Mesodermal cell (in vitro differentiated cells): Measurements from ENCODE around the gene MAPKAP1.

Experiments used
- H3K27ac ChIP-seq: 2 replicates; pipeline ENCODE4 v1.7.0; 2013; ENCODE audit warnings: mild to moderate bottlenecking, low read depth, low read length, moderate library complexity; ENCODE audit not compliant: severe bottlenecking
- H3K36me3 ChIP-seq: 2 replicates; pipeline ENCODE4 v1.7.1; 2013; ENCODE audit warnings: mild to moderate bottlenecking, low read length, moderate library complexity; ENCODE audit not compliant: control insufficient read depth, insufficient read depth
- H3K4me1 ChIP-seq: one replicate; pipeline ENCODE4 v1.7.1; 2013; ENCODE audit warnings: mild to moderate bottlenecking, low read length; ENCODE audit not compliant: insufficient read depth, control insufficient read depth, poor library complexity, severe bottlenecking
- H3K4me3 ChIP-seq: 2 replicates; pipeline ENCODE4 v1.7.0; 2013; ENCODE audit warnings: low read length, control low read depth, mild to moderate bottlenecking; ENCODE audit not compliant: insufficient read depth, poor library complexity, severe bottlenecking; ENCODE audit errors: extremely low read depth
- H3K9me3 ChIP-seq: 2 replicates; pipeline ENCODE4 v1.7.1; 2013; ENCODE audit warnings: mild to moderate bottlenecking, low read length, moderate library complexity; ENCODE audit not compliant: control insufficient read depth
- WGBS, 2 experiments: methylation state at CpG; one replicate each; pipeline ENCODE4 v1.1.5; 2013; ENCODE audit warnings: missing lambda C conversion rate in 2 of 2; ENCODE audit not compliant: insufficient coverage in 2 of 2; 5-methylcytosine and 5-hydroxymethylcytosine counted together

The MAPKAP1 gene

DNA sequence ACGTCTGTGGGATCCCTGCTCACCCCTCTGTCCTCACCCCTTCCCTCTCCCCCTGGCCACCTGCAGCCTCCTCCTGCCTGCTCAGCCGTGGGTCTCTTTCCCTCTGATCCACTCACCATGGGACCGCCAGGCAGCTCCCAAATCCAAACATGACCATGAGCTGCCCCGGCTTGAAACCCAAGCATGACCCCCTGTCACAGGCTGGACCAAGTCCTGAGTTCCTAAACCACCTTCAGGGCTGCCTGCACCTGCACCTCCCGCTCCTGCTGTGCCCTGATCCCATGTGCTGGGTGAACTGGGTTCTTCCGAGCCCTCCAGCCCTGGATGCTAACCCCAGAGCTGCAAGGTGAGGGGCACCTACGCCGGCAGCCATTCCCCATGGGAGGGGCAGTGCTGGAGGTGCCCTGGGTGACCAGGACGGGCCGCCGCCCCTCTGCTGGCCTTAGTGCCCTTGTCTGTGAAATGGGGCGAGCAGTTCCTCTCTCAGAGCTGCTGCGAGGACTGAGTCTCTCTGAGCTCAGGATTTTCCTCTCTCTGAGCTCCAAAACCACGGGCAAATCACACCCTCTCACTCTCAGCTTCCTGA lies 295.7 kb downstream of the MAPKAP1 start:
- WGBS, 2 experiments = 91 to 94% methylated on average over 10 to 12 of the region's 14 CpGs

DNA sequence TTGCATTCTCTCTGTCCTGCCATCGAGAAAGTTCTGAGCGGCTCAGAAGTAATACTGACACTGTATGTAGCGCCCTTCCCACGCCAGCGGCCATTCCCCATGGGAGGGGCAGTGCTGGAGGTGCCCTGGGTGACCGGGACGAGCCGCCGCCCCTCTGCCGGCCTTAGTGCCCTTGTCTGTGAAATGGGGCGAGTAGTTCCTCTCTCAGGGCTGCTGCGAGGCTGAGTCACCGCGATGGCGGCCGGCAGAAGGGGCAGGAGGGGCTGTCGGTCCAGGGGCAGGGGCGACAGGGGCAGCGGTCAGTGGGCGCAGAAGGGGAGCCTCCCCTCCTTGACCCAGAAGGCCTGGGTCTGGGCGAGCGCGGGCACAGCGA lies 296.5 kb downstream of the MAPKAP1 start:
- 96% methylated on average over 14 to 15 of the region's 24 CpGs for WGBS, 2 experiments
- Histone ChIP-seq H3K9me3 (no peaks in the 10 kb centered on the region), H3K36me3 (no peaks in the 10 kb centered on the region), H3K4me3 (no peak overlapping the region), H3K4me1 (peaks cover 12% of the 10 kb centered on the region), H3K27ac (no peak overlapping the region)

More for the DNA sequence above, 295.7 kb downstream of the MAPKAP1 start:
- peaks cover 5% of the 10 kb centered on the region for H3K4me1 ChIP-seq
- H3K27ac ChIP-seq = no peak overlapping the region
- no peaks in the 10 kb centered on the region for H3K36me3 ChIP-seq
- H3K9me3 ChIP-seq = no peaks in the 10 kb centered on the region
- no peak overlapping the region for H3K4me3 ChIP-seq

DNA sequence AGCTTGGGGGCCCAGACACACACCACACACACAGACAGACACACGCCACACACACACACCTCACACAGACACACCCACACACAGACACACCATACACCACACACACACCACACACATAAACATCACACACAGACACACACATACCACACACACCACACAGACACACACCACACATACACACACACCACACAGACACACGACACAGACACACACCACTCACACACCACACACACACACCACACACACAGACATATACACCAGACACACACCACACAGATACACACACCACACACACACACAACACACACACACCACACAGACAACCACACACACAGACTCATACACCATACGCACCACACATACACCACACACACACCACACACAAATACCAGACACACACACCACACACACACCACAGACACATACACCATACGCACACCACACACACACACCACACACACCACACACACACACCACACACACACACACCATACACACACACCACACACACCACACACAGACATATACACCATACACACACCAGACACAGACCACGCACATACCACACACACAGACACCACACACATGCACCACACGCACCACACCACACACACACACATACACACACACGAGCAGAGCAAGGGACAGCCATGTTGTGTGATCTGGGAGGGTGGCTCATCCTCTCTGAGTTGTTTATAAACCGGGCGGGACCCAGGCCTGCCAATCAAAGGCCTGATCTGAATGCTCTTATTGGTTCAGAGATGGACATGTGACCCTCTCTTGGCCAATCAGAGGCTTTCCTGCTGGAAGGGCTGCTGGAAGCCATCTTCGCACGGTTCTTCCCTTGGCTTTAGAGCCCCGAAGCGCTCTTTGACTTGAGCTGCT lies 297.1 kb downstream of the MAPKAP1 start:
- Histone ChIP-seq H3K27ac (no peak overlapping the region), H3K36me3 (no peaks in the 10 kb centered on the region), H3K9me3 (no peaks in the 10 kb centered on the region), H3K4me1 (peaks cover 13% of the 10 kb centered on the region), H3K4me3 (no peak overlapping the region)
- 91 to 95% methylated on average over 7 to 12 of the region's 13 CpGs for WGBS, 2 experiments

DNA sequence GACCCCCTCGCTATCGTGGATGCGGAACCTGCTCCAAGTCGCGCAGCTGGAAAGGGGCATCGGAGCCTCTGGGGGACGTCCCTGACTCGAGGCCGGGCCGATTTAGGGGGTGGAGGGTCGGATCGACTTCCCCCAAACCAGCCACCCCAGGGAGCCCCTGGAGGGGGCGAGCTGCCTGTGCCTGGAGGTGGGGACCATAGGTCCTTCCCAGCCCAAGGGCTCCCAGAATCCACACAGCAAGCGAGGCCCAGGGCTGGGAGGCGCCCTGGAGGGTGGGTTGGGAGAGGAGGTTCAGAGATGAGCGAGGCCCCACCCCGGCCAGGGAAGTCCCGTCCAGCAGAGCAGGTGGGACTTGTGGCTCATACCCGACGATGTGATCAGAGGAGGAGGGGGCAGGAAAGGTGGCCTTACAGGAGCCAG lies 297.8 kb downstream of the MAPKAP1 start:
- H3K4me1 ChIP-seq = peaks cover 13% of the 10 kb centered on the region
- H3K9me3 ChIP-seq = no peaks in the 10 kb centered on the region
- H3K4me3 ChIP-seq = no peak overlapping the region
- no peaks in the 10 kb centered on the region for H3K36me3 ChIP-seq
- 92 to 99% methylated on average over 13 to 14 of the region's 20 CpGs for WGBS, 2 experiments
- H3K27ac ChIP-seq = no peak overlapping the region

DNA sequence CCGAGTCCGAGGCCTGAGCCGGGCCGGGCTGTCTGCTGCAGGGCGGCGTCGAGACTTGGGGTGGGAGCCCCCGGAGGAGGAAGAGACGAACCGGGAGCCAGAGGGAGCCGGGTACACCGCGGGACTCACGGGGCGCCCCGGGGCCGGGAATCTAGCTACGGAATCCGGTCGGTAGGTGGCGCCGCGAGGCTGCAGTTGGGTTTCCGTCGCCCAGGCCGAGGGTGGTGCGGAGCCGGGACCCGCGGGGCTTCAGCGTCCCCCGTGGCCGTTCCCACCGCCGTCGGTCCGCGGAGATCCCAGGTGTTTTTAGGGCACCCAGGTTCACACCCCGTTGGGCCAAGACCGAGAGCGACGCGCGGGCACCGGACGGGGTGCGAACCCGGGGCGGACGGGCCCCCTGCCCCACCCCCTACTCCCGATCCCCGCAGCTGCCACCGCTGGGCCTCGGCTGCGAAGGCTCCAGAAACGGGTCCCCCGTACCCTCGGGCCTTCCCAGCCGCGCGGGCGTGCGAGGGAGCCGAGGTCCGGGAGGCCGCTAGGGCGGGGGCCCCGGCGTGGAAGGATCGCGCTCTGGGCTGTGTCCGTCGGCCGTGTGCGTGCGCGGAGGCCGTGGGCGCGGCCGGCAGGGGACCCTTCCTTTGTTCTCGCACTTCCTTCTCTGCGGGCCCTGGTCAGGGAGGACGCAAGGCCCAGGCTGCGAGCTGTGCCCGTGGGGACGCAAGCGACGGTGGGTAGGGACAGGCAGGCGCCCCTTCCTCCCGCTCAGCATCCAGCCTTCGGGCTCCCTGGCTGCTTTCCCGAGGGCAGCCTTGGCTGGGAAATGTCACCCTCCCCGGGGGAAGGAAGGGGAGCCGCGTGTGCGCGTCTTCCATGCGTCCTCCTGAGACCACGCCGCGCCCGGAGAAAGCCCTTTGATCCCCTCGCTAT lies 298.8 kb downstream of the MAPKAP1 start:
- H3K4me3 ChIP-seq = peak overlapping the region; percentile 46
- H3K4me1 ChIP-seq = peaks cover 13% of the 10 kb centered on the region
- peak overlapping the region; percentile 71 for H3K27ac ChIP-seq
- 8 to 13% methylated on average over 65 to 84 of the region's 104 CpGs for WGBS, 2 experiments
- H3K9me3 ChIP-seq = no peaks in the 10 kb centered on the region
- H3K36me3 ChIP-seq = no peaks in the 10 kb centered on the region

DNA sequence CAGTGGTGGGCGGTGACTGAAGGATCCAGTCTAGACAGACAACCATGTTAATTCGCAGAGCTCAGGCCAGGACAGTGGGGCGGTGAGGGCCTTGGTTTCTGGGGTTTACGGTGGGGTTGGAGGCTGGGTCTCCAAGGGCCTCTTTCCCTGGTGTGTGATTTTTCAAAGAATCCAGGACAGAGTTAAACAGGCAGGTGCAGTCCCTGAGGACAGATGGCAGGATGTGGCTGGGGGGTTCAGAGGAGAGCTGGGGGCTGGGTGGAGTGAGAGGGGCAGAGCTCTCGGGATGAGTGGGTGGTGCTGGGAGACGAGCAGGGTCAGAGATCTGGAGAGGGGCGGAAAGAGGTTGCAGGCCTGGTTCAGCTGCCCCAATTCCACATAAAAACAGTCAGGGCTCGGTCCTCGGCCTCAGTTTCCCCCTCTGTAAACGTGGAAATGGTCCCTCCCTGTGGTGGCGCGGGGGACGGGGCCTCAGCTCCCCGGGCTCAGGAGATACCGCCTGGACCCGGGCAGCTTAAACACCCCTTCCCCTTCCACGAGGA lies 299.5 kb downstream of the MAPKAP1 start:
- Histone ChIP-seq H3K4me3 (peak overlapping the region; percentile 46), H3K4me1 (peaks cover 13% of the 10 kb centered on the region), H3K27ac (no peak overlapping the region), H3K36me3 (no peaks in the 10 kb centered on the region), H3K9me3 (no peaks in the 10 kb centered on the region)
- WGBS, 2 experiments = 54 to 78% methylated on average over 11 to 13 of the region's 17 CpGs

DNA sequence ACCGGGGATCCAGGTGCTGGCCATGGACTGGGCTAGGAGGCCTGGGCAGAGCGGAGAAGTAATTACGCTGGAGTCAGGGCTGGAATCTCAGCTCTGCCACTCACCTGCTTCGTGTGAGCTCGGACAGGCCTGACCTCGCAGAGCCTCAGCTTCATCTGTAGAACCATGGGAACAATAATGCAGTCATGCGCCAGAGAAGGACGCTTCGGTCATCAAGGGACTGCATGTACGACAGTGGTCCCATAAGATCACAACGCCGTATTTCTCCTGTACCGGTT lies 300.3 kb downstream of the MAPKAP1 start:
- no peak overlapping the region for H3K27ac ChIP-seq
- no peaks in the 10 kb centered on the region for H3K9me3 ChIP-seq
- 95 to 97% methylated on average over 13 of the region's 13 CpGs for WGBS, 2 experiments
- H3K36me3 ChIP-seq = no peaks in the 10 kb centered on the region
- no peak overlapping the region for H3K4me3 ChIP-seq
- H3K4me1 ChIP-seq = peaks cover 13% of the 10 kb centered on the region

DNA sequence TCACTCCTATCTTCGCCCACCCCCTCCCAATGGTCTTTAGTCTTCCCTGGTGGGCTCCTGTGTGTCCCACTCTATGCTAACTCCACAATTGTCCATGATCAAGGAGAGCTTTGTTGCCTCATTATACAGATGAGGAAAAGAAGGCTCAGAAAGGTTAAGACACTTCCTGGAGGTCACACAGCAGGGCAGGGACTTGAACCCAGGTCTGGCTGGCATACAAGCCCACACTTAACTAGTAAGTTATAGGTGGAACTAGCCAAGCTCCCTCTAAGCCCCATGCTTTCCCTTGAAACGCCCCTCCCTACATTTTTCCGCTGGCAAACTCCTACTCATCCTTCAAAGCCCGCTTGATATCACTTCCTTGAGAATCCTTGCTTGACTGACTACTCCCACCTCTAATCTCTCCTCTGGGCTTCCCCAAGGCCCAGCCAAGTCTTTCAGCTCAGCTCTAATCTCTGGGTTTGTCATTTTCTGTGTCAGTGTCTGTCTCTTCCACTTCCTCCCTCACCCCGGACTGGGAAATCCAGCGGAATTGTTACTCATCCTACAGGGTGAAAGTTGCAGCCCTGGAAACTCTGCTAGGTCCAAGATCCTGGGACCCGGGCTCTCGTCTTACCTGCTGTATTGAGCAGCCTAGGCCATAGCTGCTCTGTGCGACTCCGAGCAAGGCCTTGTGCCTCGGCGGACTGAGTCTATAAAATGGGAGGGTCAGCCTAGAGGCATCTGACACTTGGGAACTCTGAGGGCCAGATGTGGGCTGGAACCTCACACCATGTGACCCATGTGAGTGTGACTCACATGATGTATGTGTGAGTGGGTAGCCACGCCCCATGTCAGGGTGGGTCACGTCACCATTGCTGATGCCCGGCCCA lies 300.8 kb downstream of the MAPKAP1 start:
- no peak overlapping the region for H3K4me3 ChIP-seq
- no peaks in the 10 kb centered on the region for H3K9me3 ChIP-seq
- peaks cover 13% of the 10 kb centered on the region for H3K4me1 ChIP-seq
- peak overlapping the region; percentile 53 for H3K27ac ChIP-seq
- 93% methylated on average over 13 to 14 of the region's 15 CpGs for WGBS, 2 experiments
- no peaks in the 10 kb centered on the region for H3K36me3 ChIP-seq

DNA sequence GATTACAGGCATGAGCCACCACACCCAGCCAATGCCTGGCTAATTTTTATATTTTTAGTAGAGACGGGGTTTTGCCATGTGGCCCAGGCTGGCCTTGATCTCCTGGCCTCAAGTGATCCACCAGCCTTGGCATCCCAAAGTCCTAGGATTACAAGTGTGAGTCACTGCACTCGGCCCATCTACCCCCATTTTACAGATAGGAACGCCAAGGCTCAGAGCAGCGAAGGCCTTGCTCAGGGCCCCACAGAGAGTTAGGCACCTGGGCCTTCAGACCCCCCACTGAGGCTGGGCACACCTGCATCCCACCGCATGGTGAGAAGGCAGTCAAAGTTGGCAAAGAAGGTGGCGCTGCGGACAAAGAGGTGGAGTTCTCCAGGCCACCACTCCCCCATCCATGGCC lies 302.3 kb downstream of the MAPKAP1 start:
- H3K4me3 ChIP-seq = no peak overlapping the region
- H3K27ac ChIP-seq = no peak overlapping the region
- H3K9me3 ChIP-seq = no peaks in the 10 kb centered on the region
- no peaks in the 10 kb centered on the region for H3K36me3 ChIP-seq
- peaks cover 13% of the 10 kb centered on the region for H3K4me1 ChIP-seq
- 87 to 100% methylated on average over 1 to 5 of the region's 7 CpGs for WGBS, 2 experiments
